ENCODE data around the gene ARL4D.

GRCh38 chr17:43354371-43354770 lies 44.4 kb upstream of the ARL4D start:
- TF ChIP-seq EZH2 (IDR thresholded peaks at IDR 0.05; ENCODE audit: borderline replicate concordance, insufficient read depth, low read length, poor library complexity, severe bottlenecking), result no peak
- TF ChIP-seq, protein P1, sequence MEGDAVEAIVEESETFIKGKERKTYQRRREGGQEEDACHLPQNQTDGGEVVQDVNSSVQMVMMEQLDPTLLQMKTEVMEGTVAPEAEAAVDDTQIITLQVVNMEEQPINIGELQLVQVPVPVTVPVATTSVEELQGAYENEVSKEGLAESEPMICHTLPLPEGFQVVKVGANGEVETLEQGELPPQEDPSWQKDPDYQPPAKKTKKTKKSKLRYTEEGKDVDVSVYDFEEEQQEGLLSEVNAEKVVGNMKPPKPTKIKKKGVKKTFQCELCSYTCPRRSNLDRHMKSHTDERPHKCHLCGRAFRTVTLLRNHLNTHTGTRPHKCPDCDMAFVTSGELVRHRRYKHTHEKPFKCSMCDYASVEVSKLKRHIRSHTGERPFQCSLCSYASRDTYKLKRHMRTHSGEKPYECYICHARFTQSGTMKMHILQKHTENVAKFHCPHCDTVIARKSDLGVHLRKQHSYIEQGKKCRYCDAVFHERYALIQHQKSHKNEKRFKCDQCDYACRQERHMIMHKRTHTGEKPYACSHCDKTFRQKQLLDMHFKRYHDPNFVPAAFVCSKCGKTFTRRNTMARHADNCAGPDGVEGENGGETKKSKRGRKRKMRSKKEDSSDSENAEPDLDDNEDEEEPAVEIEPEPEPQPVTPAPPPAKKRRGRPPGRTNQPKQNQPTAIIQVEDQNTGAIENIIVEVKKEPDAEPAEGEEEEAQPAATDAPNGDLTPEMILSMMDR (IDR thresholded peaks at IDR 0.05; ENCODE audit: poor library complexity, severe bottlenecking), result no peak
- no peak for TF ChIP-seq POLR2AphosphoS5 (IDR thresholded peaks at IDR 0.05)
- no peak for TF ChIP-seq REST (IDR thresholded peaks at IDR 0.05; ENCODE audit: borderline replicate concordance)
- no peak for TF ChIP-seq SMC3 (conservative IDR thresholded peaks at IDR 0.05; ENCODE audit: poor library complexity)
- no peak for TF ChIP-seq TAF1 (IDR thresholded peaks at IDR 0.05; ENCODE audit: low read depth)
- TF ChIP-seq RAD21 (conservative IDR thresholded peaks at IDR 0.05), result no peak
